Effector memory CD8-positive, alpha-beta T cell (primary cell): ENCODE results near the gene MTAP.

Source experiments
- ATAC-seq: fragments of 150-1000 bp; cut with Tn5 transposase; replicated peaks from 2 replicates; pipeline ENCODE4 v1.10.0; 2021; ENCODE audit warnings: mild to moderate bottlenecking, moderate library complexity
- DNase-seq, 3 experiments: peaks; one replicate each; pipeline ENCODE4 v3.0.0; 2021
- H3K27ac Mint-ChIP-seq, 2 donors: one replicate each; pipeline ENCODE4 v1.8.0; 2022; ENCODE audit warnings: mild to moderate bottlenecking in 2 of 2, mixed read lengths in 2 of 2, moderate library complexity in 2 of 2
- H3K27me3 Mint-ChIP-seq, 2 donors: one replicate each; pipeline ENCODE4 v1.8.0; 2022; ENCODE audit warnings: mixed read lengths in 2 of 2
- H3K36me3 Mint-ChIP-seq: one replicate; pipeline ENCODE4 v1.8.0; 2022; ENCODE audit warnings: mild to moderate bottlenecking, moderate library complexity, mixed read lengths; ENCODE audit not compliant: insufficient read depth
- H3K4me1 Mint-ChIP-seq, 2 donors: one replicate each; pipeline ENCODE4 v1.8.0; 2022; ENCODE audit warnings: low read depth in 2 of 2, mixed read lengths in 2 of 2
- H3K4me3 Mint-ChIP-seq, 2 donors: one replicate each; pipeline ENCODE4 v1.8.0; 2022; ENCODE audit warnings: mild to moderate bottlenecking in 2 of 2, mixed read lengths in 2 of 2, moderate library complexity in 2 of 2
- H3K9me3 Mint-ChIP-seq, 2 donors: one replicate each; pipeline ENCODE4 v1.8.0; 2022; ENCODE audit warnings: mixed read lengths in 2 of 2

MTAP gene

DNA sequence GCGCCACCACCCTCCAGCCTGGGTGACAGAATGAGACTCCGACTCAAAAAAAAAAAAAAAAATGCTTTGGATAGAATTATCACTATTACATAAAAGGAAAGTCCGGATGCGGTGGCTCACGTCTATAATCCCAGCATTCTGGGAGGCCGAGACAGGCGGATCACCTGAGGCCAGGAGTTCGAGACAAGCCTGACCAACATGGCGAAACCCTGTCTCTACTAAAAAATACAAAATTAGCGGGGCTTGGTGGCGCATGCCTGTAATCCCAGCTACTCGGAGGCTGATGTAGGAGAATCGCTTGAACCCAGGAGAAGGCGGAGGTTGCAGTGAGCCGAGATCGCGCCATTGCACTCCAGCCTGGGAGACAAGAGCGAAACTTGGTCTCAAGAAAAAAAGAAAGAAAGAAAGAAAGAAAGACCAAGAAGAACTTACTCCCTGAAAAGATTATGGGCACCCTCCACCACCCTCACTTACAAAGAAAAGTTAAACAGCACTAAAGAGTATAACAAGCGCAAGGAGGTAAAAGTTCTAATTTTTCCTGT lies 174.0 kb downstream of the MTAP start:
- Mint-ChIP-seq H3K9me3 (no peaks in the 10 kb centered on the region), H3K36me3 (peaks cover 12% of the 10 kb centered on the region), H3K27ac (no peak overlapping the region), H3K27me3 (peaks cover 81 to 92% of the 10 kb centered on the region in 2 donors), H3K4me1 (peaks cover 19 to 20% of the 10 kb centered on the region in 2 donors), H3K4me3 (no peak overlapping the region)
- no peak for ATAC-seq
- DNase-seq, result no peak

DNA sequence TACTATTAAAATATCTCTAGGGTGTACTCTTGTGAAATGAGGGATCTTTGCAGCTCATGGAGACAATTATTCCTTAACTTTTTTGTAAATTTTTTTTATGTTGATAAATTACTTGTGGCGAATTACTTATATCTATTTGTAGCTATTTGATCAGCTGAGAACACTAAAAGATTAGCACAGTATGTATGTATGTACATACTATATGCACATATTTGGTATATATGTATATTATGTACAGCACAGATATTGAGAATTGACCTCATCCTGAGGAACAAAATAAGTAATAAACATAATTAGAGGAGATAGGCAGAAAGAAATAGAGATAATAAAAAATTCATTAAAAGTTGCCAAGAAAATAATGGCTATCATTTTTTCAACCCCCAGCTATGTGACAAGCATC lies 180.0 kb downstream of the MTAP start:
- Mint-ChIP-seq H3K4me3 (no peak overlapping the region), H3K36me3 (no peaks in the 10 kb centered on the region), H3K9me3 (no peaks in the 10 kb centered on the region), H3K27me3 (peaks cover 35 to 55% of the 10 kb centered on the region in 2 donors), H3K27ac (no peak overlapping the region), H3K4me1 (peaks cover 2 to 8% of the 10 kb centered on the region in 2 donors)
- DNase-seq (no peak), ATAC-seq (no peak)

DNA sequence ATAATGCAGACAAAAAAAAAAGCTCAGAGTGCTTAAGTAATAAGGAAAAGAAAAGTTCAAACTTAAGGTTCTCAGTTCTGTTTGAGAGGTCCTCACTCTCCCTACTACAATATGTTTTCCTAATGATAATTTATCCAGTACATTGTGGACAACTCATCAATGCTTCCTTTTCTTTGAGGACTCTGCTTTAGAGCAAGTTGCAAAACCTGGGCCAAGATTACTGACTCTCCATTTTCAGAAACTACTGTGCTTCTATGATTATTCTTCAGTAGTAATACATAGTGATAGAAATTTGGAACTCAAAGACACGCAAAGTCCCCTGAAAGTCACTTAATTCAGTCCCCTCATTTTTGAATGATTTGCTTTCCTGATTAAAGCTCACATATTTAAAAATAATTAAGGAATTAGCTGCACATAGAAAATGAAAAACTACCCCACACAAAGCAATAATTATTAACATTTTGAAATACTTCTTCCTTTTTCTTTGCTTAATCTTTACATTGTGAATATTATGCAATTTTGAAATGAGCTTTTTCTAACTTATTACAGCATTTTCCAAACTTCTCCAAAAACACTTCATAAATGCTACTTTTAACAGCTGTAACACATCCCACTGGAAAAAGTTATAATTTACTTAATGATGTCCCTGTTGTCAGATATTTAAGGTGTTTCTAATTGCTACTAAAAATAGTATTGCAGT lies 180.6 kb downstream of the MTAP start:
- Mint-ChIP-seq H3K27ac (no peak overlapping the region), H3K4me1 (peaks cover 2 to 8% of the 10 kb centered on the region in 2 donors), H3K27me3 (peaks cover 29 to 49% of the 10 kb centered on the region in 2 donors), H3K9me3 (no peaks in the 10 kb centered on the region), H3K36me3 (no peaks in the 10 kb centered on the region), H3K4me3 (no peak overlapping the region)
- DNase-seq, result no peak
- no peak for ATAC-seq

DNA sequence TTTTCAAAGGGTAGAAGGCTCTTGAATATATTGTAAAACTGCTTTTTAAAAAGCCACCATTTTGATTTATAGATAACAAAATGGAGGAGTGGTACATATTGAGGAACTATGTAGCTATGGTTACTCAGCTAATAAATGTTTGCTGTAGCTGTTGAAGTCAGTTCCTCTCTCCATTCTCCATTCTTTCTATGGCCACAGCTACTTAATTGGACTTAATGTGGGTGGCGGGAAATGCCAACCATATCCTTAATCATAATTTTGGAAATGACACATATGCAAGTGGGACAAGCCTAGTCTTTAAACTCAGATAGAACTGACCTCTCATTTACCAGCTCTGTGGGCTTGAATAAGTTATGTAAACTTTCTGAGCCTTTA lies 181.1 kb downstream of the MTAP start:
- peaks cover 25 to 44% of the 10 kb centered on the region in 2 donors for H3K27me3 Mint-ChIP-seq
- no peak overlapping the region for H3K4me3 Mint-ChIP-seq
- H3K36me3 Mint-ChIP-seq, result no peaks in the 10 kb centered on the region
- H3K27ac Mint-ChIP-seq, result no peak overlapping the region
- DNase-seq, result no peak
- ATAC-seq, result no peak
- H3K4me1 Mint-ChIP-seq, result peaks cover 2 to 8% of the 10 kb centered on the region in 2 donors
- no peaks in the 10 kb centered on the region for H3K9me3 Mint-ChIP-seq

DNA sequence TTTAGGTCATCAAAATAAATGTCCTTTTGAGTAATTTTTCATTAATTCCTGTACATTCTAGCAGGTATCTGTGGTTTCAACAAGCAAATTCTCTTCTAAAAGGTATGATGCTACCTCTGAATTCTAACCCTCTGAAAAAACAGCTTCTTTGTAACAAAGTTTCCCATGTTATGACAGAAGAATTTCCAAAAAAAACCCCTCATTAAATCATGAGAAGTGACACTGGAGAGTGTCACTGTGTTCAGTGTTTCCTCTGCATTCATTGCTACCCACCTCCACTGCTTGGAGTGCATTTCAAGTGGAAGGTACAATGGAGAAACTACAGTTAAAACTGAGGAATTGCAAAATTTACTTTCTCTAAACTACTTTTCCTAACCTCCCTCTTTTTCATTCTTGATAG lies 181.7 kb downstream of the MTAP start:
- no peak overlapping the region for H3K4me3 Mint-ChIP-seq
- no peaks in the 10 kb centered on the region for H3K9me3 Mint-ChIP-seq
- H3K36me3 Mint-ChIP-seq, result peaks cover under 1% of the 10 kb centered on the region
- H3K27ac Mint-ChIP-seq, result no peak overlapping the region
- no peak for ATAC-seq
- no peak for DNase-seq
- peaks cover 20 to 38% of the 10 kb centered on the region in 2 donors for H3K27me3 Mint-ChIP-seq
- peaks cover 2 to 8% of the 10 kb centered on the region in 2 donors for H3K4me1 Mint-ChIP-seq

DNA sequence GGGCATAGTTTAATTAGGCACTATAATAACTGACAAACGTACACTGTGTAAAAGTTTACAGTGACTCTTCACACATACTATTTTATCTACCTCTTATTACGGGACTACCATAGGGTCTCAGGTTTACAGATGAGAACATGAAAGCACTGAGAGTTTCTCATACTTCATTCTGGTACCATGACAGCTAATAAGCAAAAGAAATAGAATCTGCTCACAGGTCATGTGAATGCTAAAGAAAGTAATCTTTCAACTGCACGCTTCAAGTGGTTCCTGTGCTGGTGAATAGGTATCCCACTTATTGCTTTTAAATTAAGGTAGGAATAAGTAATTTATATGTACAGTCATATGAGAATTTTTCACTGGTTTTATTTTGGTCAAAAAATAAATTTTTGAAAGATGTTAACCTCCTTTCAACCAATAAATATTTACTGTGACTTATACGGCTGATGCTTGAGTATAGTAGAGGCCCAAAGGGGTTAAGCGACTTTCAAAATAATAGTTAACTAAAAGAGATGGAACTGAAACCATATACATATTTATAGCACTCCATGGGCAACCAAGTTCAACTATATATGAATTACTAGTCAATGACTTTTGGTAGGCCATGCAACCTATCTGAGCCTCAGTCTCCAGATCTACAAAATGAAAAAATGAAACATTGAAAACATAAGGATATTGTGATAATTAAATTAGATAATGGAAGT lies 183.7 kb downstream of the MTAP start:
- peaks cover 9 to 35% of the 10 kb centered on the region in 2 donors for H3K27me3 Mint-ChIP-seq
- H3K36me3 Mint-ChIP-seq, result peaks cover 8% of the 10 kb centered on the region
- H3K9me3 Mint-ChIP-seq, result no peaks in the 10 kb centered on the region

More for the DNA sequence above, 183.7 kb downstream of the MTAP start:
- Mint-ChIP-seq H3K27ac (no peak overlapping the region), H3K4me1 (peaks cover 2 to 8% of the 10 kb centered on the region in 2 donors), H3K4me3 (no peak overlapping the region)
- no peak for DNase-seq
- ATAC-seq, result no peak
